AG04450 (cell line): Measurements from ENCODE around the gene PPP1R26. TPM values are rescaled to one million over a fixed set of nuclear protein-coding genes. Genes with fewer than 3 reads are reported as not detected.
"Not testable (repeated sequence)": the region's sequence is repeated elsewhere in the genome, so short reads cannot be mapped to it uniquely, and the experiment has no call there.

Source experiments
- CTCF ChIA-PET: fragments of 300-600, 350-600 bp; formaldehyde crosslinking; extraction: SDS; loops from one replicate; lab custom pipeline; 2022; ENCODE audit warnings: antibody characterized with exemption, inconsistent platforms; lab: Charles Lee
- POLR2A ChIA-PET: fragments of 350-600 bp; formaldehyde crosslinking; extraction: SDS; loops from one replicate; lab custom pipeline; 2021; ENCODE audit warnings: antibody characterized with exemption, inconsistent platforms; lab: Yijun Ruan, JAX
- DNase-seq: peaks from one replicate; pipeline ENCODE4 v3.0.0-alpha.2; 2011; ENCODE audit warnings: low read depth, low spot score
- H3K27ac ChIP-seq: one replicate; pipeline ENCODE4 v1.5.1; 2012; ENCODE audit warnings: low read depth, low read length, control low read depth
- H3K27me3 ChIP-seq: one replicate; pipeline ENCODE4 v1.6.0; 2012; ENCODE audit warnings: low read length; ENCODE audit not compliant: control insufficient read depth, insufficient read depth
- H3K4me3 ChIP-seq: 2 replicates; pipeline ENCODE4 v1.5.1; 2011; ENCODE audit warnings: mild to moderate bottlenecking, low read depth, low read length, control low read depth
- H3K9me3 ChIP-seq: 2 replicates; pipeline ENCODE4 v1.5.1; 2012; ENCODE audit warnings: low read length; ENCODE audit not compliant: control insufficient read depth, insufficient read depth
- polyA plus RNA-seq: library from polyadenylated mRNA; depleted of rRNA; stranded (reverse); fragments of >200 nt; gene quantifications from 2 replicates; pipeline ENCODE4 v1.2.3, GENCODE V29; 2011
- TF ChIP-seq, protein P1 (sequence below): IDR thresholded peaks from 2 replicates; pipeline ENCODE4 v1.5.1; 2011; ENCODE audit warnings: low read depth, low read length, control low read depth, inconsistent platforms

The PPP1R26 gene
- polyA plus RNA-seq, 1 experiment, result 3.3 TPM

DNA sequence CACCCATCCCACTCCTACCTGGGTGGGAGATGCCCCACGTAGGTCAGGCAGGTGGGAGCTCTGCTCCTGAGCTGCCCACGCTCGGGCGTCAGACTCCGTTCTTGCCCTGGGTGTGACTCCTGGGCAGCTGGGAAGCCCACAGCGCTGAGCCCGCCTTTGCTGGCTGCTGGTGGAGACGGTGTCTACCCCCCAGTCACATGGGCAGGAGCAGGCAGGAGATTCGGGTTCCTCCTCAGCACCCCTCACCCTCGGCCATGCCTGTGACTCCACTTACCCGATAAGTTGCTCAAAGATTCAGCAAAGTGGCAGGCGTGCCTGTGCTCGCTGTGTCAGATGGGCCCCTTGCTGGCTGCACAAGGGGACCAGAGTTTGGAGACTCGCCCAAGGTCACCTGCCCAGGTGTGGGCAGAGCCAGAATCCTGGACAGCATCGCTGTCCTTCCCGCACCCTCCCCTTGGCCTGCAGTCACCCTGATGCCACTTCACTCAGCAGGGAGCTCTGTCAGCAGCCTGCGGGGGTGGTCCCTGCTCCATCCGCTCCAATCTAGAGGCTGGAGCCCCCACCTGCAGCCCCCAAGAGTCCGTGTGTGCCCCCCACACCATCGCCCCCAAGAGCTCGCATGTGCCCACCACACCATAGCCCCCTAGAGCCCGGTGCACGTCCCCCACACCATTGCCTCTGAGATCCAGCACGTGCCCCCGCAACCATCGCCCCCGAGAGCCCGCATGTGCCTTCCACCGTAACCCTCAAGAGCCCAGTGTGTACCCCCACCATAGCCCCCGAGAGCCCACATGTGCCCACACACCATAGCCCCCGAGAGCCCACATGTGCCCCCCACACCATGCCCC, 45.9 kb downstream of the PPP1R26 start:
- ChIA-PET POLR2A (no interaction called here), CTCF (no interaction called here)
- peaks cover 2% of the 10 kb centered on the region for H3K27me3 ChIP-seq
- DNase-seq, result no peak
- H3K4me3 ChIP-seq, result no peak overlapping the region
- H3K9me3 ChIP-seq, result no peaks in the 10 kb centered on the region; the same call in 1 of the 2 replicates
- H3K27ac ChIP-seq, result no peak overlapping the region
- TF ChIP-seq, protein P1, sequence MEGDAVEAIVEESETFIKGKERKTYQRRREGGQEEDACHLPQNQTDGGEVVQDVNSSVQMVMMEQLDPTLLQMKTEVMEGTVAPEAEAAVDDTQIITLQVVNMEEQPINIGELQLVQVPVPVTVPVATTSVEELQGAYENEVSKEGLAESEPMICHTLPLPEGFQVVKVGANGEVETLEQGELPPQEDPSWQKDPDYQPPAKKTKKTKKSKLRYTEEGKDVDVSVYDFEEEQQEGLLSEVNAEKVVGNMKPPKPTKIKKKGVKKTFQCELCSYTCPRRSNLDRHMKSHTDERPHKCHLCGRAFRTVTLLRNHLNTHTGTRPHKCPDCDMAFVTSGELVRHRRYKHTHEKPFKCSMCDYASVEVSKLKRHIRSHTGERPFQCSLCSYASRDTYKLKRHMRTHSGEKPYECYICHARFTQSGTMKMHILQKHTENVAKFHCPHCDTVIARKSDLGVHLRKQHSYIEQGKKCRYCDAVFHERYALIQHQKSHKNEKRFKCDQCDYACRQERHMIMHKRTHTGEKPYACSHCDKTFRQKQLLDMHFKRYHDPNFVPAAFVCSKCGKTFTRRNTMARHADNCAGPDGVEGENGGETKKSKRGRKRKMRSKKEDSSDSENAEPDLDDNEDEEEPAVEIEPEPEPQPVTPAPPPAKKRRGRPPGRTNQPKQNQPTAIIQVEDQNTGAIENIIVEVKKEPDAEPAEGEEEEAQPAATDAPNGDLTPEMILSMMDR, result no peak

DNA sequence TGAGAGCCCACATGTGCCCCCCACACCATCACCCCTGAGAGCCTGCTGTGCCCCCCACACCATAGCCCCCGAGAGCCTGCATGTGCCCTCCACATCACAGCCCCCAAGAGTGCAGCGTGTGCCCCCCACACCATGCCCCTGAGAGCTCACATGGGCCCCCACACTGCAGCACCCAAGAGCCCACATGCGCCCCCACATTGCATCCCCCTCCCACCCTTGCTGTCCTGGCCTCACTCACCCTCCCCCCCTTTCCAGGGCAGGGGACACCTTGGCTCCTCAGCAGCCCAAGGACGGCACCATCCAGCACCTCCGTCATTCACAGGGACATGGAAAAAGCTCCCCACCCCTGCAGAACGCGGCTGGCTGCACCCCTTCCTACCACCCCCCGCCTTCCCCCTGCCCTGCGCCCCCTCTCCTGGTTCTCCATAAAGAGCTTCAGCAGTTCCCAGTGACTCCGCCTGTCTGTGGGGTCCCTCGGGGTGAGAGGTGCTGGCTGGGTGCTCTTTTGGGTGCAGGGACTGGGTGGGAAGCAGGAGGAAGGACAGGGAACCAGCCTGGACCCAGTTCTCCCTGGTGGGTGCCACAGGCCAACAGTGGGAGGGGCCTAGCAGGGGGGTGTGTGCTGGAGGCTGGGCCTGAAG, 46.6 kb downstream of the PPP1R26 start:
- DNase-seq, result no peak
- Histone ChIP-seq H3K9me3 (no peaks in the 10 kb centered on the region; the same call in 1 of the 2 replicates), H3K4me3 (no peak overlapping the region), H3K27ac (no peak overlapping the region), H3K27me3 (peaks cover 2% of the 10 kb centered on the region)
- CTCF ChIA-PET, result no interaction called here
- TF ChIP-seq, protein P1, result no peak
- POLR2A ChIA-PET, result no interaction called here

DNA sequence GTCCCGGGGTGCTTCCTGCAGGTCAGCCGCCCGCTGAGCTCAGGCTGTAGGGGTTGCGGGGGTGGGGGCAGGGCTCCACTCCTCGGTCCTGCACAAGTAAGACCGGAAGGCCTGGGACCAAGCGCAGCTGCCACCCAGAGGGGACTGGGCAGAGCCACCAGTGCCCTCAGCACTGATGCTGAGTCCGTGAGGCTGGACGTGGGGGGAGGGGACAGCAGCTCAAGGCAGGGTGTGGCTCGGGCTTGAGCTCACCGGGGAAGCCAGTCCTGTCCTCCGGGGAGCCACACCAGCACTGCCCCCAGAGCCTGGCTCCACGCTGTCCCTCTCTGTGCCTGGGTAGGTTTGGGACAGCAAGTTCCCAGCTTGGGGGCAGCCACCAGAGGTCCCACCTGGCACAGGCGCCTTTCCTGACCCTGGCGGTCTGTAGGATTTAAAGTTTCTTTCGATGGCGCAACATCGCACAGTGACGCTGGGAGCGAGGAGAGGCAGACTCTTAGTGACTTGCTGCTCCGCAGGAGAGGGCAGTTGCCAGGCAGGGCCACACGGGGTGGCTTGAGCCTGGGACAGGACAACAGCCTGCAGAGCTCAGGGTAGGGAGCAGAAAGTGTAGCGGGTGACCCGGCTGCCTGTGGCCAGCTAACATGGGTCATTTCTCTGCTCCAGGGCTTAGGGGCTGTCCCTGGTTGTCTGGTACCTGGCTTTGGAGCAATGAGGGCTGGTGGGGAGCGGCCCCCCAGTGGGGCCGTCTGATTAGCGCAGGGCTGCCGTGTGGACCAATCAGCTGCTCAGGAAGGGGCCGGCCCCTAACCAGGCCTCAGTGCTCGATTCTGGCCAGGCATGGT, 47.4 kb downstream of the PPP1R26 start:
- ChIA-PET CTCF (no interaction called here), POLR2A (no interaction called here)
- Histone ChIP-seq H3K27ac (no peak overlapping the region), H3K9me3 (no peaks in the 10 kb centered on the region; the same call in 1 of the 2 replicates), H3K27me3 (peaks cover 2% of the 10 kb centered on the region), H3K4me3 (no peak overlapping the region)
- DNase-seq, result no peak
- TF ChIP-seq, protein P1, result no peak

DNA sequence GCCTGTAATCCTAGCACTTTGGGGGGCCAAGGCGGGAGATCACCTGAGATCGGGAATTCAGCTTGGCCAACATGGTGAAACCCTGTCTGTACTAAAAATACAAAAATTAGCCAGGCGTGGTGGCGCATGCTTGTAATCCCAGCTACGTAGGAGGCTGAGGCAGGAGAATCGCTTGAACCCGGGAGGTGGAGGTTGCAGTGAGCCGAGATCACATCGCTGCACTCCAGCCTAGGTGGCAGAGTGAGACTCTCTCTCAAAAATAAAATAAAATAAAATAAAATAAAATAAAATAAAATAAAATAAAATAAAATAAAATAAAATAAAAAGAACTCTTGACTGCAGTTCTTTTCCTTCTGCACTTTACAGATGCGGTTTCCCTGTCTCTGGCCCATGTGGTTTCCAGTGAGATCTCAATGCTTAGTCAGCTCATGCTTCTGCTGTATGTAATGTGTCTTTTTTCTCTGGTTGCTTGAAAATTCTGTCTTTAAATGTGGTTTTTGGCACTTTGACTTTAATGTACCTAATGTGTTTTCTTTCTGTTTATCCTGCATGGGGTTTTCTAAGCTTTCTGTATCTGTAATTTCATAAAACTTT, 49.4 kb downstream of the PPP1R26 start:
- DNase-seq, CTCF ChIA-PET, H3K9me3 ChIP-seq, POLR2A ChIA-PET, H3K27me3 ChIP-seq, H3K4me3 ChIP-seq, H3K27ac ChIP-seq: not testable (repeated sequence)

DNA sequence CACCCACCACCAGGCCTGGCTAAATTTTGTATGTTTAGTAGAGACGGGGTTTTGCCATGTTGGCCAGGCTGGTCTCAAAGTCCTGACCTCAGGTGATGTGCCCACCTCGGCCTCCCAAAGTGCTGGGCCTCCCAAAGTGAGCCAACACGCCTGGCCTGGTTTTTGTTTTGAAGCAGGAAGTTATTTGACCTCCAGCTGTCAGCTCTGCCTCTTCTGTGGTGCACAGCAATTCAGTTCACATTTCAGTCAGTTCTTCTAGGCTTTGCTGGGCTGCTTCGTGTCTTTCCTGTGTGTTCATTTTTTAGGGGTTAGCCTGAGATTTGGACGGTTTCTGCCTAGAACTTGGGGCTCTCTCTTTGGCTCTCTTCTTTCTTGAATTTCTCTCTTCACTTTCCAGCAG, 50.6 kb downstream of the PPP1R26 start:
- Histone ChIP-seq H3K9me3 (no peaks in the 10 kb centered on the region; the same call in 1 of the 2 replicates), H3K27ac (no peak overlapping the region), H3K4me3 (no peak overlapping the region), H3K27me3 (peaks cover 4% of the 10 kb centered on the region)
- TF ChIP-seq, protein P1, result no peak
- POLR2A ChIA-PET, result no interaction called here
- CTCF ChIA-PET, result no interaction called here
- no peak for DNase-seq
